ENCODE results near the gene TRHDE.

DNA sequence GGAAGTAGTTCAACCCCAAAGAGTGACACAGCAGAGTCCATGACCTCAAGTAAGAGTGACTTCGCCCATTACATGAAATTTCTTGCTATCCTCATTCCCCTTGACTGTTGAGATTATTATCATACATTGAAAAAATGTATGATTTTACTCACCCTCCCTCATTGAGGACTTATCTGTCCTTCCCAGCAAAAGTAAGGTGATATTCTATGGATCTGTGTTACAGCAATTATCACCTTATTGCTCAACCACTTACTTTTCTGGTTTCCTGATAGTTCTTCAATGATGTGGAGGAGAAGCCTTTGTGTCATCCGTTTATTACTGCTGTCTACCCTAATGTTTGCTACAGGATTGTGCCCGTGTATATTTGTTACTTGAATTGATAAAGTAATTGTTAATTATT is 306.2 kb downstream of the TRHDE start:
- TF ChIP-seq CTCF (IDR thresholded peaks at IDR 0.05) (no peak), POLR2A (IDR thresholded peaks at IDR 0.05) (no peak)
